Neural progenitor cell (in vitro differentiated cells): ENCODE data around the gene WDR77. TPM values are rescaled to one million over a fixed set of nuclear protein-coding genes. Genes with fewer than 3 reads are reported as not detected.
A peak's percentile ranks its signal among the peaks of the same experiment; 100 is the strongest.

ENCODE experiments used
- DNase-seq: peaks from one replicate; pipeline ENCODE4 v3.0.0-alpha.2; 2016; ENCODE audit warnings: low spot score
- H2AFZ ChIP-seq: fragments of 200-600 bp; sonication (generic); replicated peaks from 2 replicates; pipeline ENCODE4 v1.6.1; 2016; ENCODE audit warnings: antibody characterized with exemption
- H3F3A ChIP-seq: fragments of 200-600 bp; sonication (generic); 2 replicates; pipeline ENCODE4 v1.6.1; 2016; ENCODE audit warnings: antibody characterized with exemption, low read depth
- H3K27ac ChIP-seq: fragments of 200-600 bp; sonication (generic); 2 replicates; pipeline ENCODE4 v1.5.1; 2016; ENCODE audit warnings: mild to moderate bottlenecking
- H3K27me3 ChIP-seq: fragments of 200-600 bp; sonication (generic); 2 replicates; pipeline ENCODE4 v1.6.1; 2016; ENCODE audit warnings: mild to moderate bottlenecking, moderate library complexity
- H3K36me3 ChIP-seq: fragments of 200-600 bp; sonication (generic); 2 replicates; pipeline ENCODE4 v1.5.1; 2016
- H3K4me1 ChIP-seq: fragments of 200-600 bp; sonication (generic); 2 replicates; pipeline ENCODE4 v1.6.1; 2016; ENCODE audit warnings: mixed run types
- H3K4me2 ChIP-seq: fragments of 200-600 bp; sonication (generic); 2 replicates; pipeline ENCODE4 v1.6.1; 2016
- H3K4me3 ChIP-seq: fragments of 200-600 bp; sonication (generic); 2 replicates; pipeline ENCODE4 v1.5.1; 2016
- H3K79me2 ChIP-seq: fragments of 200-600 bp; sonication (generic); 2 replicates; pipeline ENCODE4 v1.6.1; 2016; ENCODE audit warnings: low read depth
- H3K9ac ChIP-seq: fragments of 200-600 bp; sonication (generic); 2 replicates; pipeline ENCODE4 v1.6.1; 2016
- H3K9me3 ChIP-seq: fragments of 200-600 bp; sonication (generic); 2 replicates; pipeline ENCODE4 v1.5.1; 2016; ENCODE audit warnings: low read depth
- H4K20me1 ChIP-seq: fragments of 200-600 bp; sonication (generic); 2 replicates; pipeline ENCODE4 v1.6.1; 2016; ENCODE audit warnings: low read depth
- H3K27ac Mint-ChIP-seq: 3 replicates; pipeline ENCODE4 v1.8.0; 2021; ENCODE audit warnings: mixed read lengths
- H3K27me3 Mint-ChIP-seq: 2 replicates; pipeline ENCODE4 v1.8.0; 2022; ENCODE audit warnings: low read depth, mild to moderate bottlenecking, inconsistent platforms, moderate library complexity, mixed read lengths; ENCODE audit not compliant: insufficient read depth
- H3K36me3 Mint-ChIP-seq: 3 replicates; pipeline ENCODE4 v1.8.0; 2021; ENCODE audit warnings: mixed read lengths
- H3K4me1 Mint-ChIP-seq: 3 replicates; pipeline ENCODE4 v1.8.0; 2021; ENCODE audit warnings: mixed read lengths
- H3K4me3 Mint-ChIP-seq: 3 replicates; pipeline ENCODE4 v1.8.0; 2021; ENCODE audit warnings: mild to moderate bottlenecking, moderate library complexity, mixed read lengths
- H3K9me3 Mint-ChIP-seq: 3 replicates; pipeline ENCODE4 v1.8.0; 2020; ENCODE audit warnings: mixed read lengths
- CTCF ChIP-seq: fragments of 200-600 bp; sonication (generic); IDR thresholded peaks from 2 replicates; pipeline ENCODE4 v1.5.1; 2017; ENCODE audit warnings: antibody characterized with exemption, mild to moderate bottlenecking
- EZH2 ChIP-seq: fragments of 200-600 bp; sonication (generic); IDR thresholded peaks from 2 replicates; pipeline ENCODE4 v1.6.1; 2017; ENCODE audit warnings: antibody characterized with exemption, mild to moderate bottlenecking, moderate library complexity
- EZH2phosphoT487 ChIP-seq: fragments of 200-600 bp; sonication (generic); IDR thresholded peaks from 2 replicates; pipeline ENCODE4 v1.6.1; 2017; ENCODE audit warnings: antibody characterized with exemption
- total RNA-seq: library from RNA; depleted of rRNA; stranded (reverse); fragments of >200 nt; gene quantifications from 2 replicates; pipeline ENCODE4 v1.2.3, GENCODE V29; 2015; ENCODE audit warnings: low replicate concordance

WDR77 gene
- 55.8 and 73.3 TPM in 2 replicates for total RNA-seq

DNA sequence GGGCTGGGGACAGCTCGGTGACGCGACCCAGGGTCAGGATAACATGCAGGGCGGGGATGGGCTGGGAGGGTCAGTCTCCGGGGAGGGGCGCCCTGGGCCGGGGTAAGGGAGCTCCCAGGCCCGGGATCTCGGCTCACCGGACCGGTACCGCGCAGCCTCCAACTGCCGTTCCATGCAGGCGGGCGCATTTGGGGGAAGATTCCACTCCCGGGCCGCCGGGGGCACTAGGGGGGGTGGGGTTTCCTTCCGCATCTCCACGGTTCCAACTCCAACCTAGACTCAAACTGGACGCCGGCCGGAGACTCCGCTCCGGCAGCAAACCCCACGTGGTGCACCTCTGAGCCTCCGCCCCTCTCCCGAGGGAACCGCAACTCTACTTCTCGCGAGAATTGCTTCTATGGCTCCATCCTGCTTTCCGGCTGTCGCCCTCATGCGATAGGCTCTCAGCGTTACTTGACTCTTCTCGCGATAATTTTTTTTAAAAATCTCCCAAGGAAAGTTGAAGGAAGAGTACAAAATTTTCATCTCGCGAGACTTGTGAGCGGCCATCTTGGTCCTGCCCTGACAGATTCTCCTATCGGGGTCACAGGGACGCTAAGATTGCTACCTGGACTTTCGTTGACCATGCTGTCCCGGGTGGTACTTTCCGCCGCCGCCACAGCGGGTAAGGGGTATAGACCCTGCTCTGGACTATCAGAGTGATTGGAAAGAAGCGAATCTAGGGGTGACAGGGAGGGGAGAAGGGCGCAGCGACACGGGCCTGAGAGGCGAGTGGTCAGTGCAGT is at the start of gene WDR77, which contains the start of gene ATP5PB:
Gene WDR77, minus strand, starts transcription at position 339 of the 785 bp plus-strand sequence. Its CDS starts 87 bp downstream, at position 252.
Gene ATP5PB, plus strand, starts transcription at position 547 of the 785 bp plus-strand sequence. Its CDS starts 78 bp downstream, at position 625.
- peaks cover 21% of the 10 kb centered on the region for H4K20me1 ChIP-seq
- Mint-ChIP-seq H3K27ac (peak within 1 kb of the TSS; percentile 98), H3K4me3 (peak within 1 kb of the TSS; percentile 99), H3K36me3 (peaks cover 7% of the 10 kb centered on the region), H3K9me3 (no peaks in the 10 kb centered on the region), H3K4me1 (peaks cover 19% of the 10 kb centered on the region), H3K27me3 (peaks cover 3% of the 10 kb centered on the region)
- peak within 1 kb of the TSS; percentile 97 for H3K4me2 ChIP-seq
- H3K9me3 ChIP-seq = no peaks in the 10 kb centered on the region
- DNase-seq = peak; percentile 99
- H3K27me3 ChIP-seq = no peaks in the 10 kb centered on the region
- TF ChIP-seq EZH2 (no peak), CTCF (no peak), EZH2phosphoT487 (no peak)
- H3K9ac ChIP-seq = peak within 1 kb of the TSS; percentile 95
- H3K36me3 ChIP-seq = no peaks in the 10 kb centered on the region
- H3K4me1 ChIP-seq = peaks cover 15% of the 10 kb centered on the region
- peaks cover 3% of the 10 kb centered on the region for H3F3A ChIP-seq
- peak within 1 kb of the TSS; percentile 98 for H3K4me3 ChIP-seq
- peak within 1 kb of the TSS; percentile 98 for H2AFZ ChIP-seq
- peak within 1 kb of the TSS; percentile 80 for H3K27ac ChIP-seq
- H3K79me2 ChIP-seq = peaks cover 81% of the 10 kb centered on the region

- H2AFZ ChIP-seq = peak overlapping the region; percentile 63
- no peaks in the 10 kb centered on the region for H3K27me3 ChIP-seq
- Mint-ChIP-seq H3K27me3 (no peaks in the 10 kb centered on the region), H3K4me3 (no peak overlapping the region), H3K36me3 (no peaks in the 10 kb centered on the region), H3K4me1 (peaks cover 3% of the 10 kb centered on the region), H3K9me3 (peaks cover 2% of the 10 kb centered on the region), H3K27ac (no peak overlapping the region)
- DNase-seq = no peak
- no peaks in the 10 kb centered on the region for H3K79me2 ChIP-seq
- no peaks in the 10 kb centered on the region for H3K9me3 ChIP-seq
- no peaks in the 10 kb centered on the region for H3F3A ChIP-seq
- TF ChIP-seq CTCF (no peak), EZH2phosphoT487 (no peak), EZH2 (no peak)
- no peak overlapping the region for H3K27ac ChIP-seq
- no peaks in the 10 kb centered on the region for H3K36me3 ChIP-seq
- H4K20me1 ChIP-seq = no peaks in the 10 kb centered on the region
- no peak overlapping the region for H3K4me2 ChIP-seq
- no peak overlapping the region for H3K9ac ChIP-seq
- H3K4me3 ChIP-seq = no peak overlapping the region
- no peaks in the 10 kb centered on the region for H3K4me1 ChIP-seq
These were observed 48.5 kb upstream of the WDR77 start for GRCh38 chr1:111497592-111497991.

DNA sequence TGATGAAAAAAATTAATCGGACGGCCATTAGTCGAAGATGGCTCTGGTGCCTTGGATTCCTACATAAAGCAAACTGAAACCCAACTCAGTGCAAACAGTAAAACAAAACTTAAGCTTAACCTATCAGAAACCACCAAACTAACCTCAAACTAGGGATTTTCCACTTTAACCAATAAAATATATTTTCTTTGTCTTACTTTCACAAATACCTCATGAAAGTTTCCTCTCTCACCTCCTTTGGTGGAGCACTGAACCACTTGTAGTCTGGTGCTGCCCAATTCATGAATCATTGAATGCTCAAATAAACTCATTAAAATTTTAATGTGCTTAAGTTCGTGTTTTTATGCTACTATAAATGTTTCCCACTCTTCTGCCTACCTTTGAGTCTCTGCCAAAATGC is 47.3 kb upstream of the WDR77 start:
- H3K4me3 Mint-ChIP-seq = no peak overlapping the region
- no peaks in the 10 kb centered on the region for H3K36me3 Mint-ChIP-seq
- no peaks in the 10 kb centered on the region for H3K9me3 ChIP-seq

More for the DNA sequence above, 47.3 kb upstream of the WDR77 start:
- no peak overlapping the region for H3K27ac ChIP-seq
- H3K27ac Mint-ChIP-seq = no peak overlapping the region
- no peaks in the 10 kb centered on the region for H3K79me2 ChIP-seq
- peaks cover 3% of the 10 kb centered on the region for H3K4me1 Mint-ChIP-seq
- H3F3A ChIP-seq = no peaks in the 10 kb centered on the region
- TF ChIP-seq CTCF (no peak), EZH2 (no peak), EZH2phosphoT487 (no peak)
- H3K4me2 ChIP-seq = no peak overlapping the region
- H4K20me1 ChIP-seq = no peaks in the 10 kb centered on the region
- no peak overlapping the region for H3K9ac ChIP-seq
- no peak for DNase-seq
- H3K27me3 ChIP-seq = no peaks in the 10 kb centered on the region
- no peak overlapping the region for H3K4me3 ChIP-seq
- H3K4me1 ChIP-seq = no peaks in the 10 kb centered on the region
- peaks cover 2% of the 10 kb centered on the region for H3K9me3 Mint-ChIP-seq
- H2AFZ ChIP-seq = no peak overlapping the region
- H3K27me3 Mint-ChIP-seq = no peaks in the 10 kb centered on the region
- H3K36me3 ChIP-seq = no peaks in the 10 kb centered on the region
